ENCODE measurements around the gene CNEP1R1. TPM values are rescaled to one million over a fixed set of nuclear protein-coding genes. Genes with fewer than 3 reads are reported as not detected.
"Not testable (repeated sequence)": the region's sequence is repeated elsewhere in the genome, so short reads cannot be mapped to it uniquely, and the experiment has no call there.

Gene CNEP1R1
- total RNA-seq, 2 donors from 2014 or later = 18.6 to 22.2 TPM

DNA sequence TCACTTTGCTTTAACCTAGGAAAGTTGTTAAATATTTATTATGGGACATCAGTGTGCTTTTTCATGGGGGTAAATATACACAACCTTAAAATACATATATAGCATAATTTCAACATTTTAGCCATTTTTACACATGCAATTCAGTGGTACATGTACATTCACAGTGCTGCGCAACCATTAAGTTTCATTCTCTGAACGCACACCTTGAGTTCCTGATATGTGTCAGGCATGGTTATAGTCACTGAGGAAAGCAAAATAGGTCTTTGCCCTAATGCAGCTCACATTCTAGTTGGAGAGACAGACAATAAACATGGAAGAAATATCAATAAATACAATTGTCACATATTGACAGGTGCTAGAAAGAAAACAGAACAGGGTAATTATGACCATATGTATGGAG, 12.8 kb upstream of the CNEP1R1 start:
- intact Hi-C loops (cut with DNase I) = no loop called here
- no peak for DNase-seq (ENCODE audit: low spot score)

- intact Hi-C loops (cut with DNase I); DNase-seq (ENCODE audit: low spot score): not testable (repeated sequence)
Observed at GRCh38 chr16:50014211-50014610, 10.8 kb upstream of the CNEP1R1 start.

GRCh38 chr16:50015631-50016030, 9.4 kb upstream of the CNEP1R1 start:
- DNase-seq (ENCODE audit: low spot score) = no peak
- intact Hi-C loops (cut with DNase I) = no loop called here

DNA sequence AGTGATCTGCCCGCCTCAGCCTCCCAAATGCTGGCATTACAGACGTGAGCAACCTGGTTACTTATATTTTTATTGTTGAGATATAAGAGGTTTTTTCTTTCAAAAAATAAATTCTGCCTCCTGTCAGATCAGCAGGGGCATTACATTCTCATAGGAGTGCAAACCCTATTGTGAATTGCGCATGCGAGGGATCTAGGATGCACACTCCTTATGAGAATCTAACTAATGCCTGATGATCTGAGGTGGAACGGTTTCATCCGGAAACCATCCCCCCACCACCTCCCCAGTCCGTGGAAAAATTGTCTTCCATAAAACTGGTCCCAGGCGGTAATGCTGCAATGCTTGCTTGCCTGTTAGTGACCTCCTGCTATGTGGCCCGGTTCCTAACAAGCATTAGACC, 7.5 kb upstream of the CNEP1R1 start:
- intact Hi-C loops (cut with DNase I) = no loop called here
- DNase-seq (ENCODE audit: low spot score) = no peak

DNA sequence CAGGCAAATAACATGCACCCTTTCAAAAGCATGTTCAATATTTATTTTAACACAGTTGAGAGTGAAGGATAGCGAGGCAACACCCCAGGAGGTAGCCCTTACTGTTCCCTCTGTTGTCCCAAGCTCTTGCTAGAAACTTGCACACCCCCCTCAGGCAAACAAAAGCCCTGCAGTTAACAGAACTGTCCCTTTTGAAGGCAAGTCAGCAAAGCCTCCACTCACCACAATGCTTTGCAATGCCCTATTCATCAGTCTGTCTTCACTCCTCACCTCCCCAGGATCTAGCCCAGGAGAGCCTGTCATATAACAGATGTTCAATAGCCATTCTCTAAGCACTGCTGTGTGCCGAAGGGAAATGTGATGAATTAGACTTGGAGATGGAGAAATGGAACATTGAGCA, 3.5 kb upstream of the CNEP1R1 start:
- intact Hi-C loops (cut with DNase I) = loop anchor here (10.0 kb wide), 2 partner anchors 193 to 633 kb away; no protein-coding TSS in a partner anchor
- no peak for DNase-seq (ENCODE audit: low spot score)

GRCh38 chr16:50023641-50024040, 1.4 kb upstream of the CNEP1R1 start:
- no peak for DNase-seq (ENCODE audit: low spot score)
- intact Hi-C loops (cut with DNase I) = loop anchor here (10.0 kb wide), 2 partner anchors 191 to 631 kb away; no protein-coding TSS in a partner anchor

DNA sequence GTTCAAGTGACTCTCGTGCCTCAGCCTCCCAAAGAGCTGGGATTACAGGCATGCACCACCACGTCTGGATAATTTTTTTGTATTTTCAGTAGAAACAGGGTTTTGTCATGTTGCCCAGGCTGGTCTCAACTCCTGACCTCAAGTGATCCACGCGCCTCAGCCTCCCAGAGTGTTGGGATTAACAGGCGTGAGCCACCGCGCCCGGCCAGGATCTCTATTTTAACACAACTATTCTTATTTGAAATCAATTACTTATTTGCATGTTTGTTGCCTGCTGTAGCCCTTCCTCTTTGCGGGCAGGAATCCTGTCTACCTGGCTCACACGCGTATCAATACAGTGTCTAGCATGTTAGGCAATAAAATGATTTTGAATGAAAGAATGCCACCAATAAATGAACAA, 818 bp upstream of the CNEP1R1 start:
- DNase-seq (ENCODE audit: low spot score) = no peak
- intact Hi-C loops (cut with DNase I) = loop anchor here (10.0 kb wide), 2 partner anchors 191 to 631 kb away; no protein-coding TSS in a partner anchor

DNA sequence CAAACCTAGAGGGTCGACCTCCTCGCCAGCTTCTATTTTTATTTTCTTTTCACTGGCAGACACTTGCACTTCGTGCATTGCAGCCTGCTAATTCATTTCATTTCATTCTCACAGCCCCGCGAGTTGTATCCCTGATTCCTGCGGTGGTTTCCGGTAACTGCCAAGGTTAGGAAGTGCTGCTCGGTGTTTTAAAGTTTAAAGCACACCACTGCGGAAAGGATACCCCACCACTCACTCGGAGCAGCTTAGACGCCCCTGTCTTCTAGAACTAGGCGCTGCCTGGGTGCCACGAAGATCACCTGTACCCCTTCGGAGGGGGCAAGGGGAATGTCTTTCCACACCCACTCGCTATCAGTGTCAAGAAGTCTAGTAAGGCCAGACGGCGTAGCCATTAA, 509 bp downstream of the CNEP1R1 start:
- intact Hi-C loops (cut with DNase I) = loop anchor here (10.0 kb wide), 2 partner anchors 189 to 629 kb away; no protein-coding TSS in a partner anchor
- no peak for DNase-seq (ENCODE audit: low spot score)

GRCh38 chr16:50027829-50028228, 2.8 kb downstream of the CNEP1R1 start:
- intact Hi-C loops (cut with DNase I) = loop anchor here (10.0 kb wide), 2 partner anchors 187 to 627 kb away; no protein-coding TSS in a partner anchor
- no peak for DNase-seq (ENCODE audit: low spot score)

GRCh38 chr16:50035468-50035992, 10.5 kb downstream of the CNEP1R1 start:
- intact Hi-C loops (cut with DNase I) = loop anchor here in 1 of 2 donors (10.0 kb wide), 1 partner anchor 329 kb away; the partner anchor contains the start of gene BRD7
- DNase-seq (ENCODE audit: low spot score) = no peak

DNA sequence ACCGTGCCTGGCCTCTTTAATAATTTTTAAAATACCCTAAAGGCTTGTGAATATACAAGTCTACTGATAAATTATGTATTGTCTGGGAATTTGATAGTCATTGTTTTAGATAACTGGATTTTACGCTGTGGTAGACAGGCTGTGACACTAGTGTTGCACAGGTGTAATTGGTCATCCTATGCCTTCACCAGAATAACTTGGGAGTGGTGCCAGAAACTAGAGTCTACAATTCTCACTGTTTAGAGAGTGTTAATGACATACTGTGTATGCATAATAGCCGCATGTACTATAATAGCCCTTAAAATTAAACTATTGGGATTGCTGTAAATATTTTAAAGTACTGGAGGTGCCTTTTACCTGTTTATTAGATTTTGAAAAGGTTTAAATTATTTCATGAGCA, 11.4 kb downstream of the CNEP1R1 start:
- intact Hi-C loops (cut with DNase I) = loop anchor here in 1 of 2 donors (10.0 kb wide), 1 partner anchor 328 kb away; the partner anchor contains the start of gene BRD7
- no peak for DNase-seq (ENCODE audit: low spot score)

- intact Hi-C loops (cut with DNase I) = loop anchor here in 1 of 2 donors (10.0 kb wide), 1 partner anchor 327 kb away; the partner anchor contains the start of gene BRD7
- no peak for DNase-seq (ENCODE audit: low spot score)
Observed at GRCh38 chr16:50037662-50038220, 12.7 kb downstream of the CNEP1R1 start.

DNA sequence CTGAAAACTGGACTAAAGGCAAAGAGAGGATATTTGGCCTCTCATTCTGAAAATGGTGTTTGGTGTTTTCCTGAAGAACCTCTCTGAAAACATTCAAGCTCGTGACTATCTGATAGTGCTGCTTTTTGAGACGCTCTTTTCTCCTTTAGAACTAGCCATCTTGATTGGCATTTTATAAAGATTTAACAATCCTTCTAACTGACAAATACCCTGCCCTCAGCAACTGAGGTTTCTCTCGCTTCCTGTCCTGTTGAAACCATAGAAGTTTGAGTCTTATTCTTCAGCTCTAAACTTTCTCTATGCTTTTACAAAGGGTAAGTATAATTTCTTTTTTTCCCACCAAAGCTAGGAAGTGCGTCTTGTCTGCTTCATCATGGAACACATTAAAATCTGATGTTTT, 13.3 kb downstream of the CNEP1R1 start:
- no peak for DNase-seq (ENCODE audit: low spot score)

DNA sequence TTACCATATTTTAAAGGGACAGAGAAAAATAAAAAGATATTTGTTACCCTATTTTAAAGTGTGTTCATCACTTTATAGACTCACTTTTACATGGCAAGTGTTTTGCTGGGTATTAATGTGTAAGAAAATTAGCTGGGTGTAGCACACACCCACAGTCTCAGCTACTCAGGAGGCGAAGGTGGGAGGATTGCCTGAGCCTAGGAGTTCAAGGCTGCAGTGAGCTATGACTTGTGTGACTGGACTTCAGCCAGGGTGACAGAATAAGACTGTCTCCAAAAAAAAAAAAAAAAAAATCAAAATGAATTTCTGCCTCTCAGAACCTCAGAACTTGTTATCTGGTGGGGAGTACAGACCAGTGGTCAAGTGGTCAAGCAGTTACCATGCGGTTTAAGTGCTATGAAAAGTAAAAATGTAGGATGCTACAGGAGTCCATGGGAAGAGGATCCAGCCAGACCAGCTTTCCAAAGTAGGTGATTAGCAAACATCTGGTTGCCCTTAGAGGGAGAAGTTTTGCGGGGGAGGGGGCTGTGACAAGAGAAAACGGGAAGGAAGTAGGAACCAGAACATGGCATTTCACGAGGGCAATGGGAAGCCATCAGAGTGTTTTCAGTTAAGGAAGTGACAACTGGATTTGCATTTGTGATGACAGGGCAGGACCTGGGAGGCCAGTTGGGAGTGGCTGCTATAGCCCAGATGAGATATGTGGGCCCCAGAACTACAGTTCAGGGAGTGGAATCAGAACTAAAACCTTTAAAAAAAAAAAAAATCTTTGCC, 13.9 kb downstream of the CNEP1R1 start:
- intact Hi-C loops (cut with DNase I) = loop anchor here in 1 of 2 donors (10.0 kb wide), 1 partner anchor 326 kb away; the partner anchor contains the start of gene BRD7
- DNase-seq (ENCODE audit: low spot score) = no peak

More for the DNA sequence above, 13.3 kb downstream of the CNEP1R1 start:
- intact Hi-C loops (cut with DNase I) = loop anchor here in 1 of 2 donors (10.0 kb wide), 1 partner anchor 327 kb away; the partner anchor contains the start of gene BRD7

GRCh38 chr16:50040018-50040417, 15.0 kb downstream of the CNEP1R1 start:
- DNase-seq (ENCODE audit: low spot score) = no peak
- intact Hi-C loops (cut with DNase I) = no loop called here

GRCh38 chr16:50040710-50041109, 15.7 kb downstream of the CNEP1R1 start:
- no peak for DNase-seq (ENCODE audit: low spot score)
- intact Hi-C loops (cut with DNase I) = no loop called here

DNA sequence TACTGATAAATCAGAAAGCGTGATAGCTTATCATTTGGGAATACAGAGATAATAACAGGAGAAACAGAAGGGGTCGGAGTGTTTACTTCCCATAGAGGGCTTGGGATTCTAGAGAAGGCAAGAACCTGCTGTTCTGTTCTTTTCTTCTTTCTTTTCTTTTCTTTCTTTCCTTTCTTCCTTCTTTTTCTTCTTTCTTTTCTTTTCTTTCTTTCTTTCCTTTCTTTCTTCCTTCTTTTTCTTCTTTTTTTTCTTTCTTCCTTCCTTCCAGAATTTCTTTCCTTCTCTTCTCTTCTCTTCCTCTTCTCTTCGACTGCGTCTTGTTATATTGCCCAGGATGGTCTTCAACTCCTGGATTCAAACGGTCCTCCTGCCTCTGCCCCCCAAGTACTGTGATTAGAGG, 18.3 kb downstream of the CNEP1R1 start:
- intact Hi-C loops (cut with DNase I) = no loop called here
- no peak for DNase-seq (ENCODE audit: low spot score)

DNA sequence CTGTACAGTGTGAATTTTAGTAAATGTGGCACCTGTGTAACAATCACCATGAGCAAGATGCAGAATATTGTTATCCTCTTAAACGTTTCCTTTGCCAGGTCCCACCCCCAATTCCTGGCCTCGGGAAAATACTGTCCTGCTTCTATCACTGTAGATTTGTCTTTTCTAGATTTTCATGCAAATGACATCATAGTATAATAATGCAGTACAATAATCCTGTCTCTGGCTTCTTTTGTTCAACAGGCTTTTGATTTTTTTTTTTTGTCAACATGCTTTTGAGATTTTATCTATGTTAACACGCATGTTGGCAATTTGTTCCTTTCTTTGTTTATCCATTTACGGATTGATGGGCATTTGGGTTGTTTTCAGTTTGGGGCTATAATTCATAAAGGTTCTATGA, 20.4 kb downstream of the CNEP1R1 start:
- intact Hi-C loops (cut with DNase I) = no loop called here
- DNase-seq (ENCODE audit: low spot score) = no peak

- intact Hi-C loops (cut with DNase I) = no loop called here
- no peak for DNase-seq (ENCODE audit: low spot score)
Observed at GRCh38 chr16:50046853-50047252, 21.8 kb downstream of the CNEP1R1 start.

DNA sequence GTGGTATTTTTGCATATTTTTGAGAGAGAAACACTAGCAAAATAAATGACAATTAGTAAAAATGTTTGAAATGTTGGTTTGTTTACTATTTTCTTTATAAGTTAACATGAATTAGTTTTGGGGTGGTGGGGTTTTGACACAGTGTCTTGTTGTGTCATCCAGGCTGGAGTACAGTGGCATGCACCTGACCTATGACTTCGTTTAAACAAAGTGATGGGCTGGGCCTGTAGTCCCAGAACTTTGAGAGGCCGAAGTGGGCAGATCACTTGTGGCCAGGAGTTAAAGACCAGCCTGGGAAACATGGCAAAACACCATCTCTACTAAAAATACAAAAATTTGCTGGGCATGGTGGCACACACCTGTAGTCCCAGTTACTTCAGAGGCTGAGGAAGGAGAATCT, 22.8 kb downstream of the CNEP1R1 start:
- no peak for DNase-seq (ENCODE audit: low spot score)
- intact Hi-C loops (cut with DNase I) = no loop called here
